ENCODE results near the gene TNFSF13. TPM values are rescaled to one million over a fixed set of nuclear protein-coding genes. Genes with fewer than 3 reads are reported as not detected.

Gene TNFSF13
- total and polyA plus RNA-seq, 12 donors: 4.1 to 25.0 (median 7.6) TPM

GRCh38 chr17:7512105-7512504 lies 46.4 kb upstream of the TNFSF13 start:
- peaks cover 0 to 15% (median 0%) of the 10 kb centered on the region in 9 donors for H3K4me1 ChIP-seq
- DNase-seq: no peak
- intact Hi-C loops (cut with DNase I): loop anchor here in 3 of 10 donors (5.0 to 10.0 kb wide), 4 partner anchors 45 to 147 kb away; partner anchors contain the start of genes SENP3 (in 1 of the 3), SOX15 (in 1 of the 3) and TNFSF13 (in 1 of the 3)
- no peak overlapping the region for H3K4me3 ChIP-seq
- no peak overlapping the region for H3K27ac ChIP-seq
- TF ChIP-seq CTCF (IDR thresholded peaks at IDR 0.05): no peak
- no peaks in the 10 kb centered on the region for H3K27me3 ChIP-seq
- no peaks in the 10 kb centered on the region for H3K9me3 ChIP-seq
- no peak for ATAC-seq
- WGBS, 2 donors: 90 to 92% methylated on average over 15 of the region's 15 CpGs
- H3K36me3 ChIP-seq: peaks cover 5 to 84% (median 59%) of the 10 kb centered on the region in 9 donors

GRCh38 chr17:7512824-7513540 lies 45.6 kb upstream of the TNFSF13 start:
- intact Hi-C loops (cut with DNase I): loop anchor here in 3 of 10 donors (5.0 to 10.0 kb wide), 4 partner anchors 44 to 148 kb away; partner anchors contain the start of genes SENP3 (in 1 of the 3), SOX15 (in 1 of the 3) and TNFSF13 (in 1 of the 3)
- Histone ChIP-seq H3K9me3 (no peaks in the 10 kb centered on the region), H3K4me3 (no peak overlapping the region), H3K27ac (no peak overlapping the region), H3K27me3 (no peaks in the 10 kb centered on the region), H3K36me3 (peaks cover 5 to 75% (median 55%) of the 10 kb centered on the region in 9 donors), H3K4me1 (peaks cover 0 to 15% (median 0%) of the 10 kb centered on the region in 9 donors)
- 90 to 92% methylated on average over 20 of the region's 20 CpGs for WGBS, 2 donors
- no peak for ATAC-seq
- no peak for DNase-seq
- TF ChIP-seq CTCF (IDR thresholded peaks at IDR 0.05): no peak

GRCh38 chr17:7513850-7514419 lies 44.6 kb upstream of the TNFSF13 start:
- no peak for DNase-seq
- H3K9me3 ChIP-seq: no peaks in the 10 kb centered on the region
- H3K4me3 ChIP-seq: no peak overlapping the region
- no peak overlapping the region for H3K27ac ChIP-seq
- no peak for TF ChIP-seq CTCF (IDR thresholded peaks at IDR 0.05)
- no peak for ATAC-seq
- H3K4me1 ChIP-seq: peaks cover 0 to 15% (median 0%) of the 10 kb centered on the region in 9 donors
- H3K36me3 ChIP-seq: peaks cover 5 to 66% (median 46%) of the 10 kb centered on the region in 9 donors
- no peaks in the 10 kb centered on the region for H3K27me3 ChIP-seq
- 77 to 78% methylated on average over 17 of the region's 17 CpGs for WGBS, 2 donors
- intact Hi-C loops (cut with DNase I): loop anchor here in 9 of 10 donors (1.0 to 10.0 kb wide), 10 partner anchors 43 to 149 kb away; partner anchors contain the start of genes SENP3 (in 6 of the 9), TNFSF13 (in 2 of the 9) and SOX15 (in 1 of the 9)

GRCh38 chr17:7515911-7516610 lies 42.5 kb upstream of the TNFSF13 start:
- H3K4me3 ChIP-seq: no peak overlapping the region
- H3K27me3 ChIP-seq: no peaks in the 10 kb centered on the region
- peaks cover 0 to 44% (median 31%) of the 10 kb centered on the region in 9 donors for H3K36me3 ChIP-seq
- DNase-seq: no peak
- peaks cover 0 to 15% (median 0%) of the 10 kb centered on the region in 9 donors for H3K4me1 ChIP-seq
- TF ChIP-seq CTCF (IDR thresholded peaks at IDR 0.05): no peak
- peak in 2 of 8 donors; percentile 14 to 29 for ATAC-seq
- WGBS, 2 donors: 86 to 91% methylated on average over 13 of the region's 13 CpGs
- intact Hi-C loops (cut with DNase I): loop anchor here in 8 of 10 donors (2.0 to 10.0 kb wide), 8 partner anchors 41 to 151 kb away; partner anchors contain the start of genes SENP3 (in 5 of the 8), SOX15 (in 1 of the 8) and TNFSF13 (in 1 of the 8)
- H3K9me3 ChIP-seq: no peaks in the 10 kb centered on the region
- no peak overlapping the region for H3K27ac ChIP-seq
